GM12878 (cell line): Measurements from ENCODE around the gene ZKSCAN8. TPM values are rescaled to one million over a fixed set of nuclear protein-coding genes. Genes with fewer than 3 reads are reported as not detected.

Source experiments
- ATAC-seq: fragments of 200-7000 bp; cut with Tn5 transposase; 3 replicates; pipeline ENCODE4 v1.9.1; 2020; ENCODE audit warnings: mild to moderate bottlenecking, moderate library complexity
- BruUV-seq: library from RNA; stranded (reverse); fragments of 400-500 nt; replicated peaks from 2 replicates; lab custom pipeline; 2021; lab: Mats Ljungman, UMichigan
- CTCF ChIA-PET: fragments of 300-600 bp; sonication (Branson Sonifier 250); formaldehyde crosslinking; extraction: SDS; loops from one replicate; lab custom pipeline; 2021; ENCODE audit warnings: inconsistent platforms; lab: Yijun Ruan, JAX
- POLR2A ChIA-PET: fragments of 350-600 bp; formaldehyde crosslinking; extraction: SDS; loops from one replicate; lab custom pipeline; 2021; ENCODE audit warnings: inconsistent platforms; lab: Charles Lee
- RAD21 ChIA-PET: fragments of 300-600 bp; sonication (Branson Sonifier 250); formaldehyde crosslinking; loops from one replicate; lab custom pipeline; 2023; ENCODE audit warnings: antibody characterized with exemption; ENCODE audit not compliant: unreplicated experiment; lab: Charles Lee
- SMC1A ChIA-PET: fragments of 300-600 bp; sonication (Branson Sonifier 250); formaldehyde crosslinking; loops from one replicate; lab custom pipeline; 2023; ENCODE audit not compliant: unreplicated experiment, uncharacterized antibody; lab: Charles Lee
- DNase-seq: peaks from one replicate; pipeline ENCODE4 v3.0.0-alpha.2; 2011; ENCODE audit warnings: low read depth, low spot score
- FAIRE-seq: peaks from 3 replicates; lab custom pipeline; 2011; peaks lifted over from hg19 to GRCh38; lab: Jason Lieb, UNC
- H2AFZ ChIP-seq: 2 replicates; pipeline ENCODE4 v1.6.0; 2011; ENCODE audit warnings: low read depth, low read length, control low read depth; ENCODE audit not compliant: control insufficient read depth
- H3K27ac ChIP-seq: 2 replicates; pipeline ENCODE4 v1.5.1; 2011; ENCODE audit warnings: control low read depth; ENCODE audit not compliant: control insufficient read depth, insufficient read depth
- H3K27me3 ChIP-seq, 2 experiments: replicated peaks in 1 of 2; 2 replicates each; pipeline versions ENCODE4 v1.6.0 to v1.6.1; 2011; ENCODE audit warnings: low read length in 1 of 2; ENCODE audit not compliant: control insufficient read depth in 2 of 2, insufficient read depth in 2 of 2
- H3K36me3 ChIP-seq, 2 experiments: 2 replicates each; pipeline ENCODE4 v1.5.1; 2011; ENCODE audit warnings: low read length in 1 of 2; ENCODE audit not compliant: control insufficient read depth in 2 of 2, insufficient read depth in 2 of 2
- H3K4me1 ChIP-seq: 2 replicates; pipeline ENCODE4 v1.6.1; 2011; ENCODE audit warnings: mild to moderate bottlenecking, low read length, moderate library complexity, mixed read lengths; ENCODE audit not compliant: control insufficient read depth, insufficient read depth
- H3K4me2 ChIP-seq: 2 replicates; pipeline ENCODE4 v1.6.0; 2011; ENCODE audit warnings: control low read depth; ENCODE audit not compliant: control insufficient read depth, insufficient read depth
- H3K4me3 ChIP-seq: fragments of 200-600 bp; sonication (generic); 2 replicates; pipeline ENCODE4 v1.5.1; 2016
- H3K79me2 ChIP-seq: 2 replicates; pipeline ENCODE4 v1.6.0; 2011; ENCODE audit warnings: low read length; ENCODE audit not compliant: control insufficient read depth, insufficient read depth
- H3K9ac ChIP-seq: 2 replicates; pipeline ENCODE4 v1.8.0; 2011; ENCODE audit warnings: low read length, control low read depth, mixed read lengths; ENCODE audit not compliant: control insufficient read depth, insufficient read depth
- H3K9me3 ChIP-seq: replicated peaks from 3 replicates; pipeline ENCODE4 v1.5.1; 2011; ENCODE audit warnings: mild to moderate bottlenecking, low read length; ENCODE audit not compliant: control insufficient read depth, insufficient read depth
- H4K20me1 ChIP-seq: 2 replicates; pipeline ENCODE4 v1.6.0; 2011; ENCODE audit not compliant: control insufficient read depth, insufficient read depth
- CHD4 ChIP-seq: fragments of 200-600 bp; sonication (generic); IDR thresholded peaks from 2 replicates; pipeline ENCODE4 v1.6.1; 2016; ENCODE audit warnings: mild to moderate bottlenecking
- EED ChIP-seq: sonication (generic); IDR thresholded peaks from 2 replicates; pipeline ENCODE4 v1.6.1; 2016; ENCODE audit warnings: antibody characterized with exemption, low read depth
- FOXK2 ChIP-seq: fragments of 450-650 bp; IDR thresholded peaks from 2 replicates; pipeline ENCODE4 v1.6.1; 2017; ENCODE audit warnings: mild to moderate bottlenecking, moderate library complexity
- JUND ChIP-seq: IDR thresholded peaks from 2 replicates; pipeline ENCODE4 v1.6.1; 2012; ENCODE audit warnings: low read depth, mild to moderate bottlenecking, low read length, improper control_type of control experiment, moderate library complexity
- KLF5 ChIP-seq: fragments of 450-650 bp; IDR thresholded peaks from 2 replicates; pipeline ENCODE4 v1.6.1; 2014; ENCODE audit warnings: mild to moderate bottlenecking; ENCODE audit not compliant: partially characterized antibody
- LARP7 ChIP-seq: fragments of 450-650 bp; IDR thresholded peaks from 2 replicates; pipeline ENCODE4 v1.6.1; 2017; ENCODE audit warnings: mild to moderate bottlenecking
- MEF2A ChIP-seq: IDR thresholded peaks from 2 replicates; pipeline ENCODE4 v1.6.1; 2011; ENCODE audit warnings: low read depth, mild to moderate bottlenecking, low read length, moderate library complexity; ENCODE audit not compliant: insufficient read depth
- PML ChIP-seq: IDR thresholded peaks from 2 replicates; pipeline ENCODE4 v1.6.1; 2012; ENCODE audit warnings: low read length, inconsistent platforms
- RAD21 ChIP-seq: IDR thresholded peaks from 2 replicates; pipeline ENCODE4 v1.6.1; 2011; ENCODE audit warnings: mild to moderate bottlenecking, low read depth, low read length, moderate library complexity; ENCODE audit not compliant: insufficient read depth
- RB1 ChIP-seq: fragments of 450-650 bp; formaldehyde crosslinking; IDR thresholded peaks from 2 replicates; pipeline ENCODE4 v1.6.1; 2017; ENCODE audit warnings: mild to moderate bottlenecking, borderline replicate concordance
- RUNX3 ChIP-seq: IDR thresholded peaks from 2 replicates; pipeline ENCODE4 v1.6.1; 2012; ENCODE audit warnings: low read length, inconsistent platforms
- SMC3 ChIP-seq: IDR thresholded peaks from 2 replicates; pipeline ENCODE4 v1.6.1; 2011; ENCODE audit warnings: low read length, improper control_type of control experiment, borderline replicate concordance
- SUPT20H ChIP-seq: IDR thresholded peaks from 2 replicates; pipeline ENCODE4 v1.6.1; 2011; ENCODE audit warnings: low read depth, mild to moderate bottlenecking, low read length, moderate library complexity, borderline replicate concordance; ENCODE audit not compliant: control insufficient read depth
- WRNIP1 ChIP-seq: IDR thresholded peaks from 2 replicates; pipeline ENCODE4 v1.6.1; 2011; ENCODE audit warnings: low read depth, low read length, improper control_type of control experiment, borderline replicate concordance
- YY1 ChIP-seq: IDR thresholded peaks from 2 replicates; pipeline ENCODE4 v1.6.1; 2011; ENCODE audit warnings: low read depth, mild to moderate bottlenecking, low read length
- whole genome bisulfite sequencing: methylation state at CpG from one replicate; pipeline ENCODE4 v1.1.6; 2016; ENCODE audit warnings: low lambda C conversion rate; ENCODE audit not compliant: insufficient replicate concordance, insufficient coverage; ENCODE audit errors: missing lambda C conversion rate; 5-methylcytosine and 5-hydroxymethylcytosine counted together
- in situ Hi-C: fragments of 300-500 bp; cut with MboI; formaldehyde crosslinking; loops from 9 replicates; pipeline ENCODE4 v1.14.3; 2018; ENCODE audit warnings: mixed read lengths
- intact Hi-C: fragments of 100-400 bp; cut with micrococcal nuclease; formaldehyde crosslinking; loops from one replicate; pipeline ENCODE4 v1.14.2; 2022; ENCODE audit not compliant: unreplicated experiment
- polyA plus RNA-seq, 11 experiments: library from polyadenylated mRNA; depleted of rRNA in 4 of 11; unstranded in 6 of 11; stranded (reverse) in 5 of 11; fragments of >200 nt; fragmentation: Nextera tagmentation in 4 of 11; fragmentation: Illumina TruSeq in 1 of 11; extraction: Ambion mirVana in 4 of 11; extraction: Trizol in 1 of 11; gene quantifications; 1 replicate in 1 of 11; 2 replicates in 10 of 11; pipeline versions ENCODE4 v1.2.1 to v1.2.3, GENCODE V29; 2011 to 2016; ENCODE audit warnings: inconsistent platforms in 2 of 11, missing spikeins in 2 of 11, low read depth in 1 of 11
- total RNA-seq, 4 experiments: library from RNA; depleted of rRNA in 3 of 4; stranded (reverse); fragments of >200 nt in 3 of 4; fragmentation: Illumina TruSeq in 1 of 4; extraction: Trizol in 1 of 4; gene quantifications; 2 replicates each; pipeline versions ENCODE4 v1.2.1 to v1.2.3, GENCODE V29; 2013 to 2021
- TF ChIP-seq, protein P1 (sequence below), 3 experiments: IDR thresholded peaks in 2 of 3; conservative IDR thresholded peaks in 1 of 3; 2 replicates each; pipeline ENCODE4 v1.5.1; 2011; ENCODE audit warnings: low read depth in 3 of 3, low read length in 3 of 3, mild to moderate bottlenecking in 3 of 3, control low read depth in 2 of 3, moderate library complexity in 2 of 3, inconsistent platforms in 1 of 3, mixed read lengths in 1 of 3; ENCODE audit not compliant: control insufficient read depth in 2 of 3, insufficient read depth in 1 of 3; ENCODE audit errors: extremely low read depth in 1 of 3

The ZKSCAN8 gene
- total and polyA plus RNA-seq, 10 of the 15 experiments (the other 5 are each of a cell fraction or from before 2014, with no cell fraction given): 1.0 to 17.9 (median 8.7) TPM

DNA sequence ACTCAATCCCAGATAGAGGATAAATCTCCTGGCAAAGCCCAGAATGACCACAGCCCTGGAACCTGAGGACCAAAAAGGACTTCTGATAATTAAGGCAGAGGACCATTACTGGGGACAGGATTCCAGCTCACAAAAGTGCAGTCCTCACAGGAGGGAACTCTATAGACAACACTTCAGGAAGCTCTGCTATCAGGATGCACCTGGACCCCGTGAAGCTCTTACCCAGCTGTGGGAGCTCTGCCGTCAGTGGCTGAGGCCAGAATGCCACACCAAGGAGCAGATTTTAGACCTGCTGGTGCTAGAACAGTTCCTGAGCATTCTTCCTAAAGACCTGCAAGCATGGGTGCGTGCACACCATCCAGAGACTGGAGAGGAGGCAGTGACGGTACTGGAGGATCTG is 16.3 kb upstream of the ZKSCAN8 start (continued):
- no peak for TF ChIP-seq WRNIP1
- no peak for TF ChIP-seq MEF2A
- TF ChIP-seq JUND: no peak
- no peak for TF ChIP-seq SUPT20H
- TF ChIP-seq, protein P1, sequence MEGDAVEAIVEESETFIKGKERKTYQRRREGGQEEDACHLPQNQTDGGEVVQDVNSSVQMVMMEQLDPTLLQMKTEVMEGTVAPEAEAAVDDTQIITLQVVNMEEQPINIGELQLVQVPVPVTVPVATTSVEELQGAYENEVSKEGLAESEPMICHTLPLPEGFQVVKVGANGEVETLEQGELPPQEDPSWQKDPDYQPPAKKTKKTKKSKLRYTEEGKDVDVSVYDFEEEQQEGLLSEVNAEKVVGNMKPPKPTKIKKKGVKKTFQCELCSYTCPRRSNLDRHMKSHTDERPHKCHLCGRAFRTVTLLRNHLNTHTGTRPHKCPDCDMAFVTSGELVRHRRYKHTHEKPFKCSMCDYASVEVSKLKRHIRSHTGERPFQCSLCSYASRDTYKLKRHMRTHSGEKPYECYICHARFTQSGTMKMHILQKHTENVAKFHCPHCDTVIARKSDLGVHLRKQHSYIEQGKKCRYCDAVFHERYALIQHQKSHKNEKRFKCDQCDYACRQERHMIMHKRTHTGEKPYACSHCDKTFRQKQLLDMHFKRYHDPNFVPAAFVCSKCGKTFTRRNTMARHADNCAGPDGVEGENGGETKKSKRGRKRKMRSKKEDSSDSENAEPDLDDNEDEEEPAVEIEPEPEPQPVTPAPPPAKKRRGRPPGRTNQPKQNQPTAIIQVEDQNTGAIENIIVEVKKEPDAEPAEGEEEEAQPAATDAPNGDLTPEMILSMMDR (IDR thresholded peaks at IDR 0.05 in 2 of 3, conservative IDR thresholded peaks at IDR 0.05 in 1 of 3; ENCODE audit: control insufficient read depth in 2 of 3, extremely low read depth in 1 of 3, insufficient read depth in 1 of 3, low read depth in 3 of 3, low read length in 3 of 3): no peak
- TF ChIP-seq FOXK2: no peak

DNA sequence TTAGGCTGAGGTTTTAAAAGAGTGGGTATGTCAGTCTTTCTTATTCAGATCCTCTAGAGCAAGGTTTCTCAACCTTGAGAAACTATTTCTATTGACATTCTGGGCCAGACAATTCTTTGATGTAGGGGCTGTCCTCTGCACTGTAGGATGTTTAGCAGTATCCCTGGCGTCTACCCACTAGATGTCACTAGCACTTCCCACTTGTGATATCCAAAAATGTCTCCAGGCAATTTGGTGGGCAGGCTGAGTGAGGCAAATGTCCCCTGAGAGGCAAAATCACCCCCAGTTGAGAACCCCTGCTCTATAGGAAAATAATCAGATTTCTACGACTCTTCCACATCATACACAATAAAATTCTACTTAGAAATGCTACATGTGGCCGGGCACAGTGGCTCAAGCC is 7.7 kb upstream of the ZKSCAN8 start:
- Histone ChIP-seq H3K27me3 (no peaks in the 10 kb centered on the region), H3K79me2 (peaks cover 57% of the 10 kb centered on the region), H3K36me3 (peaks cover 0 to 8% of the 10 kb centered on the region in 2 experiments; a peak in 3 of 4 replicates), H3K4me2 (no peak overlapping the region), H3K4me3 (no peak overlapping the region), H4K20me1 (no peaks in the 10 kb centered on the region), H3K4me1 (peaks cover 8% of the 10 kb centered on the region; the same call in 1 of the 2 replicates), H2AFZ (no peak overlapping the region), H3K9ac (no peak overlapping the region), H3K9me3 (no peaks in the 10 kb centered on the region)
- no TSS peak for BruUV-seq
- CTCF ChIA-PET: interaction anchor here (1.0 to 2.6 kb wide), 3 partner anchors 9 to 221 kb away, joined by 3 to 24 read pairs (median 6); partner anchors contain the start of gene ZSCAN16
- POLR2A ChIA-PET: no interaction called here
- no peak for FAIRE-seq
- intact Hi-C loops: loop anchor here (1.0 to 10.0 kb wide), 2 partner anchors 222 to 299 kb away; a partner anchor contains a TSS
- no peak for DNase-seq
- ATAC-seq: peak; percentile 23
- in situ Hi-C loops: loop anchor here (5.0 kb wide), 1 partner anchor 223 kb away; no protein-coding TSS in a partner anchor
- SMC1A ChIA-PET: interaction anchor here (0.6 to 1.2 kb wide), 3 partner anchors 34 to 347 kb away, joined by 3 to 4 read pairs (median 3); no protein-coding TSS in a partner anchor
- WGBS: 61% methylated on average over 3 of the region's 3 CpGs
- RAD21 ChIA-PET: interaction anchor here (4.4 kb wide), 1 partner anchor 222 kb away, joined by 17 read pairs; no protein-coding TSS in a partner anchor
- TF ChIP-seq YY1 (0 out of 2 replicates have a peak, but pooled peaks have one; percentile 23), LARP7 (no peak), EED (no peak), RAD21 (peak; percentile 63), RB1 (no peak; the same call in 1 of the 2 replicates), CHD4 (no peak), KLF5 (no peak), PML (no peak), RUNX3 (0 out of 2 replicates have a peak, but pooled peaks have one; percentile 4), SMC3 (peak; percentile 51; the same call in 1 of the 2 replicates)
- TF ChIP-seq, protein P1 (IDR thresholded peaks at IDR 0.05 in 2 of 3, conservative IDR thresholded peaks at IDR 0.05 in 1 of 3; ENCODE audit: control insufficient read depth in 2 of 3, extremely low read depth in 1 of 3, insufficient read depth in 1 of 3, low read depth in 3 of 3, low read length in 3 of 3): peak; percentile 47 to 65 (median 52); a peak in 5 of 6 replicates
- TF ChIP-seq, all 136 proteins: peak for 5
- no peak overlapping the region for H3K27ac ChIP-seq
